Subcutaneous abdominal adipose tissue (tissue), 5 donors: ENCODE measurements around the gene APBA1.

Experiments
- H3K27ac ChIP-seq: one replicate; pipeline ENCODE4 v1.7.0; 2013; ENCODE audit warnings: low read depth, mild to moderate bottlenecking, inconsistent platforms, low read length, moderate library complexity
- H3K27me3 ChIP-seq, 5 donors: one replicate each; pipeline ENCODE4 v1.7.0; 2013; ENCODE audit warnings: low read length in 5 of 5, inconsistent platforms in 1 of 5; ENCODE audit not compliant: control insufficient read depth in 5 of 5, insufficient read depth in 4 of 5
- H3K36me3 ChIP-seq, 5 donors: one replicate each; pipeline ENCODE4 v1.7.0; 2013; ENCODE audit warnings: low read length in 5 of 5; ENCODE audit not compliant: control insufficient read depth in 5 of 5, insufficient read depth in 5 of 5
- H3K4me1 ChIP-seq, 5 donors: one replicate each; pipeline ENCODE4 v1.7.0; 2013; ENCODE audit warnings: low read length in 5 of 5, mild to moderate bottlenecking in 3 of 5, moderate library complexity in 1 of 5; ENCODE audit not compliant: control insufficient read depth in 5 of 5, insufficient read depth in 5 of 5
- H3K4me3 ChIP-seq, 5 donors: one replicate each; pipeline ENCODE4 v1.7.0; 2013; ENCODE audit warnings: low read length in 5 of 5, low read depth in 1 of 5
- H3K9ac ChIP-seq, 5 donors: one replicate each; pipeline ENCODE4 v1.7.0; 2013; ENCODE audit warnings: low read length in 5 of 5, mild to moderate bottlenecking in 4 of 5, moderate library complexity in 3 of 5
- H3K9me3 ChIP-seq, 5 donors: one replicate each; pipeline ENCODE4 v1.7.0; 2013; ENCODE audit warnings: low read length in 5 of 5; ENCODE audit not compliant: control insufficient read depth in 5 of 5
- donor health status: healthy.
- donor health status: healthy.
- donor health status: healthy.
- donor health status: healthy.
- donor health status: healthy.

The APBA1 gene

DNA sequence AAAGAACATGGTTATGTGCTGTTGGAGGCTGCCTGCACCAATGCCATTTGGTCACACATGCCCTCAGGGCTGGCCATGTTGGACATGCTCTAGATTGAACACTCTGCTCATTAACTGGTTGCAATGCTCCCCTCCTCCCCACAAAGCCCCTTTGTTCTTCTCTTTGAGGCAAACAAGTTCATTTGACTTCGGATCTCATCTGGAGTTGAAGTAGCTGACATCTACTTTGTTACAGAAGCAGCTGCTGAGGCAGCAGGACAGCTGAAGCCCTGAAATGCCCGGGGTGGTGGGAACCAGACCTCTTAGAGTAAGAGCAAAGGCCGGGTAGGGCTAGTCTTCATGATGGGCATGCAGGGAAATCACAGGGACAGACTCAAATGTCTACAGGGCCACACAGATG is 123.5 kb downstream of the APBA1 start:
- no peaks in the 10 kb centered on the region for H3K36me3 ChIP-seq
- H3K9ac ChIP-seq: no peak overlapping the region
- H3K27me3 ChIP-seq: no peaks in the 10 kb centered on the region
- no peak overlapping the region for H3K4me3 ChIP-seq
- H3K4me1 ChIP-seq: peaks cover 0 to 7% (median 0%) of the 10 kb centered on the region in 5 donors
- peaks cover 0 to 2% (median 0%) of the 10 kb centered on the region in 5 donors for H3K9me3 ChIP-seq
- no peak overlapping the region for H3K27ac ChIP-seq

DNA sequence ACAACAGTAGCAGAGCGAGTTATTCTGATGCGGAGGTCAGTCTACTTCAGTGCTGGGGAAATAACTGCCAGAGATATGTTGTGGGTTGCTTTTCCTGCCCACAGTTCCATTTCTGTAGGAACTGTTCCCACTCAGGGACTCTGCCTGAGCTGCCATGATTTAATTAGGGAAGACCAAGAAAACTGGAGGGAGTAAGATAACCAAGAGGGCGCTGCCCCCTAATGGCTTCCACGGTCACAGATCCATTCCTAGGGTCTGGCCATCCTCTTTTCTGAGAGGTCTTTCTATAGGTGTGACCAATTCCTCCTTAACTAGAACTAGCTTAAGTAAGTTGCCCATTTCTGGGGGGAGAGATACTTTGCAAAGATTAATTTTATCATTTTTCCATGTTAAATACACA is 125.9 kb downstream of the APBA1 start:
- H3K4me1 ChIP-seq: peaks cover 0 to 7% (median 0%) of the 10 kb centered on the region in 5 donors
- no peak overlapping the region for H3K4me3 ChIP-seq
- H3K27ac ChIP-seq: no peak overlapping the region
- no peaks in the 10 kb centered on the region for H3K27me3 ChIP-seq
- no peak overlapping the region for H3K9ac ChIP-seq
- peaks cover 0 to 2% (median 0%) of the 10 kb centered on the region in 5 donors for H3K9me3 ChIP-seq
- no peaks in the 10 kb centered on the region for H3K36me3 ChIP-seq

DNA sequence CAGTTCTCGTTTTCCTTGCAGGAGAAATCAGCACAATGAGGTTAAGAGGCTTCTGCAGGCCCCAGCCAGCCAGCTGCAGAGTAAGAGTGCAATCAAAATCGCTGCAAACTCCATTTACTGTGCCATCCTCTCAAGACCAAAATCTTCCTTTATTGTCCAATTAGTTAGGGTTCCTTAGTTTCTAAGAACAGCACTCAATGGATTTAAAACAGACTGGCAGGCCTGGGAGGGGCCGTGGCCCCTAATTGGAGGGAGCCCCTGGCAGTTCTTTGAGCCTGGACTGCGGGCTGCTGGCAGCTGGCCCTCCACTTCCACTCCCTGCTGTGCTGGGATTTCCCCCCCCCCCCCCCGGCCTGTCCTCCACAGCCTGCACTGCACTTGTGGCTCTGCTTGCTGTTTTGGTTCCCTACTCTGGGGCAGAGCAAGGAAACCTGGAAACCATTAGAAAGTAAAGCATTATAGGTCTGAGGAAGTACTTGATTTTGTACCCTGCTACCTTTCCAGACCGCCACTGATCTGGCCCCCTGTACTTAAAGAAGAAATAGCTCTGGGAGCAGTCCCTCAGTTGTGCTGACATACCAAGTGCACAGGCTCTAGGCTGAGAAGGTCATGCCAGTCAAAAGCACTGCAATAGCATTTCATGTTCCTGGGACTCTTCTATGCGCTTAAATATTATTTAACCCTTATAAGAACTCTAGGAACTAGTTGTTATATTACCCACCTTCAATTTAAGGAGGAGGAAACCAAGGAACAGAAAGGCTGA is 129.0 kb downstream of the APBA1 start:
- no peaks in the 10 kb centered on the region for H3K27me3 ChIP-seq
- H3K27ac ChIP-seq: no peak overlapping the region
- no peak overlapping the region for H3K9ac ChIP-seq
- H3K9me3 ChIP-seq: no peaks in the 10 kb centered on the region
- no peaks in the 10 kb centered on the region for H3K4me1 ChIP-seq
- H3K4me3 ChIP-seq: no peak overlapping the region
- no peaks in the 10 kb centered on the region for H3K36me3 ChIP-seq

DNA sequence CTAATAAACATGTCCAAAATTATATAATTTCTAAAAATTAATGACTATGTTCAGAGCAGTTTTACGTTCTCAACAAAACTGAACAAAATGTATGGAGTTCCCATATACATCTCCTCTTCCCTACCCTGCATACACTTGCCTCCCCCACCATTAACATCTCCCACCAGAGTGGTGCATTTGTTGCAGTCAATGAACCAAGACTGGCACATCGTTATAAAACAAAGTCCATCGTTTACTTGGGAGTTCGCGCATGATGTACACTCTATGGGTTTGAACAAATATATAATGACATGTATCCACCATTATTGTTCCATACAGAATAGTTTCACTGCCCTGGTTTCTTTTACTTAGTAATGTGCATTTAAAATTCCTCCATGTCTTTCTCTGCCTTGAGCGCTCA is 130.1 kb downstream of the APBA1 start:
- H3K27ac ChIP-seq: no peak overlapping the region
- H3K4me3 ChIP-seq: no peak overlapping the region
- H3K27me3 ChIP-seq: no peaks in the 10 kb centered on the region
- no peaks in the 10 kb centered on the region for H3K4me1 ChIP-seq
- no peaks in the 10 kb centered on the region for H3K36me3 ChIP-seq
- no peak overlapping the region for H3K9ac ChIP-seq
- no peaks in the 10 kb centered on the region for H3K9me3 ChIP-seq

DNA sequence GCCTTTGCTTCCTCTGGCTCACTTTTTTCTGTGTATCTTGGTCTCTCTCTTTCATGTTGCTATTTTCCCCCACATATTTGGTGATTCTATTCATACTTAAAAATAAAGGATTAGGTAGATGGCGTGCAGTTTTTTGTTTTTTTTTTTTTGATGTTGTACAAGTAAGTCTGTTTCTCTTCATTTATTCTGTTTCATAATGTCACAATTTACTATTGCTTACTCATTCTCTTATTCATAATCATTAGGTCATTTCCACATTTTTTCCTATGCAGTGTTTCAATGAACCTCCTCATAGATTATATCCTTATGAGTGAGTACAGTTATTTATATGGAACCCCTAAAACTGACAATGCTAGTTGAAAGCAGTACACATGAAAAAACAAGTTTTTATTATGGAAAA is 136.3 kb downstream of the APBA1 start:
- H3K27me3 ChIP-seq: no peaks in the 10 kb centered on the region
- no peak overlapping the region for H3K9ac ChIP-seq
- H3K9me3 ChIP-seq: no peaks in the 10 kb centered on the region
- H3K36me3 ChIP-seq: no peaks in the 10 kb centered on the region
- H3K4me1 ChIP-seq: no peaks in the 10 kb centered on the region
- no peak overlapping the region for H3K4me3 ChIP-seq
- H3K27ac ChIP-seq: no peak overlapping the region

DNA sequence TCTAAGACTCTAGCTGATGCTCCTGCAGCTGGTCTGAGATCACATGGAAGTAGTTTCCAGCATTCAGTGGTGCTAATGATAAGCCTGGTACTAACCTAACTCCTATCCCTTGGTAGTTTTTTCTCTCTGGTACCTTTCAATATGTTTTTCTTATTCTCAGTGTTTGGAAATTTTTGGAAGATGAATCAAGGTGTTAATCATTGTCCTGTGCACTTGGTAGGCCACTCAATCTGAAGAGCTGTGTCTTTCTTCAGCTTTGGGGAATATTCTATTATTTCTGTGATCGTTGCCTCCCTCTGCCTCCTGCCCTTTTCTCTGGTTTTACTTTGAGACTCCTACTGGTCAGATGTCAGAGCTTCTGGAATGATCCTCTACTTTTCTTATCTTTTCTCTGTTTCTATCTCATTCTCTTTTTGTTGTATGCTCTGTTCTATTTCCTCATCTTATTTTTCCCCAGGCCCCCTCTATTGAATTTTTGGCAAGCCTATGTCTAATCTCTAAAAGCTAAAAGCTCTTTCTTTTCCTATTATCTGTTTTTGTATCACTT is 136.8 kb downstream of the APBA1 start:
- Histone ChIP-seq H3K27me3 (no peaks in the 10 kb centered on the region), H3K9me3 (no peaks in the 10 kb centered on the region), H3K4me1 (no peaks in the 10 kb centered on the region), H3K9ac (no peak overlapping the region), H3K27ac (no peak overlapping the region), H3K4me3 (no peak overlapping the region), H3K36me3 (no peaks in the 10 kb centered on the region)

DNA sequence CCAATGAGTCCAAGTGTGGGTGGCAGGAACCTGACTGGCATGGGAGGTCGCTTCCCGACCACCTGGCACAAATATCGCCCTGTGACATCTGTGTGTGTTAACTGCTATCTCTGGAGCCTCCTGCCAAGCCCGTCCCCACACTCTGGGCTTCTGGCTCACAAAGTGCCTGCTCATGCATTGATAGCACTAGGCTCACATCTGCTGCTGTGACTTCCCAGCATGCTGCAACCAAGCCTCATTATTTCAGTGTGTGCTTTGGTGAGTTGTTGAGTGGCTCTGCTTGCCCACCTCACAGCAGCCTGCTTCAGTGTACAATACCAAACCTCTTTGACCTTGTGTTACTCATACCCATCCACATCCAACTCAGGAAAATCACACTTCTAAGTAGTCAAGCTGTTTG is 139.8 kb downstream of the APBA1 start:
- Histone ChIP-seq H3K9ac (no peak overlapping the region), H3K27ac (no peak overlapping the region), H3K4me1 (no peaks in the 10 kb centered on the region), H3K4me3 (no peak overlapping the region), H3K36me3 (no peaks in the 10 kb centered on the region), H3K27me3 (no peaks in the 10 kb centered on the region), H3K9me3 (no peaks in the 10 kb centered on the region)

DNA sequence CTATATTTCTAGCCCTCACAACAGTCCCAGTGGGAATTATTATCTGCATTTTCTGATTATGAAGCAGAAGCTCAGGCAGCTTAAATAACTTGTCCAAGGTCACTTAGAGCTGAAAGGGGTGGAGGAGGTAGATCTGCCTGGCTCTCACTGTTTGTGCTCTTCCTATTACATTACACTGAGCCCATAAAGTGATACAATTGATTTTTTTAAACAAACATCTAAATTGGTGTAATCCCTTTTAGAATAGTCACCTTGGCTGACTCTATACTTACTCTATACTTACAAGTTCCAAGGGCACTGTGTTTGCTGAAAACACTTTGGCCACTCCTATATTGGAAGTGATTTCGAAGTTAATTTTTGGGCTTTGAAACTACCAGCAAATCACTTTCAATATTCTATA is 144.7 kb downstream of the APBA1 start:
- Histone ChIP-seq H3K27me3 (no peaks in the 10 kb centered on the region), H3K27ac (no peak overlapping the region), H3K4me3 (no peak overlapping the region), H3K36me3 (no peaks in the 10 kb centered on the region), H3K9ac (no peak overlapping the region), H3K4me1 (no peaks in the 10 kb centered on the region), H3K9me3 (peaks cover 0 to 13% (median 4%) of the 10 kb centered on the region in 5 donors)

DNA sequence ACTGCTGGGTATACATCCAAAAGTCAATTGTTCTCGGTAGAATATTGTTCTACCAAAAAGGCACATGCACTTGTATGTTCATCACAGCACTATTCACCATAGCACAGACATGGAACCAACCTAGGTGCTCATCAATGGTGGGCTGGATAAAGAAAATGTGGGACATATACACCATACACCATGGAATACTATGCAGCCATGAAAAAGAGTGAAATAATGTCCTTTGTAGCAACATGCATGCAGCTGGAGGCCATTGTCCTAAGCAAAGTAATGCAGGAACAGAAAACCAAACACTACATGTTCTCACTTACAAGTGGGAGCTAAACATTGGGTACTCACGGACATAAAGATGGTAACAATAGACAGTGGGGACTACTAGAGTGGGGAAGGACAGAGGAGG is 145.5 kb downstream of the APBA1 start:
- Histone ChIP-seq H3K4me1 (no peaks in the 10 kb centered on the region), H3K27me3 (no peaks in the 10 kb centered on the region), H3K9me3 (peaks cover 0 to 13% (median 4%) of the 10 kb centered on the region in 5 donors), H3K4me3 (no peak overlapping the region), H3K36me3 (no peaks in the 10 kb centered on the region), H3K9ac (no peak overlapping the region), H3K27ac (no peak overlapping the region)

DNA sequence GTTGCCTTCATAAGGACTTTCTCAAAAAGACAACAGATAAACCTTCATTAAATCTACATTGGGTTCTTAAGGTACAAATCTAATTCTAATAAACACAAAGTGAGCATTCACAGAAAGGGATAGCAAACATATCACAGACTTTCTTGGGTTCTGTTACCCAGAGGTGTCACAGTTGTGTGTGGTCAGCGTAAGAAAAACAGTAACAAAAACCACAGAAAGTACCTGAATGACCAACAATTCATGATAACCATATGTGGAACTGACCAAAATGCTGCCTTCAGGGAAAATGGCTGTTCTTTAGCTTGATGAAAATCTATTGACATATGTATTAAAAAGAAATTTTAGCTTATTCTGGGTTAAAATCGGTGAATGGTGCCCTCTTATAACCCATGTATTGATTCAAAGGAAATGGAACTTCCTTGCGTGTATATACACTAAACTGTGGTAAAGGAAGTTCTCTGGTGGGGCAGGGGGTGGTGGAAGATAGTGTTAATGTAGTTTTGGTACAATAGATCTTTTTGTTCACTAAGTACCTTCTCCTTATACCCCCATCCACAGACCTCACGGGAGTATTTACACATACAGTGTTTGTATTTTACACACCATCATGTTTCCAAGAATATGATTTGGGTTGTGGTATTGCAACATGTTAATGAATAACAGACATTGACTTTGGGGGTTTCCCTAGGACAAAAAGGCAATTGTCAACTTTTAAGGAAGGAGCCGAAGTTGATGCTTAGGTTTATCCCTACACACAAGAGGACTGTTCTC is 152.5 kb downstream of the APBA1 start:
- peaks cover 0 to 5% (median 0%) of the 10 kb centered on the region in 5 donors for H3K9me3 ChIP-seq
- H3K36me3 ChIP-seq: peaks cover 0 to 14% (median 6%) of the 10 kb centered on the region in 5 donors

More for the DNA sequence above, 152.5 kb downstream of the APBA1 start:
- Histone ChIP-seq H3K4me1 (no peaks in the 10 kb centered on the region), H3K27ac (no peak overlapping the region), H3K4me3 (no peak overlapping the region), H3K27me3 (no peaks in the 10 kb centered on the region), H3K9ac (no peak overlapping the region)
